K562 (cell line): ENCODE measurements around the gene YPEL5. TPM values are rescaled to one million over a fixed set of nuclear protein-coding genes. Genes with fewer than 3 reads are reported as not detected.

Experiments used
- ATAC-seq: fragments of 200-7000 bp; cut with Tn5 transposase; 3 replicates; pipeline ENCODE4 v1.9.1; 2020; ENCODE audit warnings: moderate library complexity
- BruUV-seq: library from RNA; stranded (reverse); fragments of 400-500 nt; replicated peaks from 2 replicates; lab custom pipeline; 2021; lab: Mats Ljungman, UMichigan
- CTCF ChIA-PET: fragments of 300-600 bp; formaldehyde crosslinking; extraction: SDS; loops from one replicate; lab custom pipeline; 2021; ENCODE audit warnings: low intra/inter-chr PET ratio; lab: Yijun Ruan, JAX
- POLR2A ChIA-PET: fragments of 300-600, 350-650 bp; sonication (Branson Sonifier 250); formaldehyde crosslinking; extraction: SDS; loops from one replicate; lab custom pipeline; 2021; ENCODE audit warnings: antibody characterized with exemption, inconsistent platforms; lab: Yijun Ruan, JAX
- DNase-seq, 4 experiments: peaks; one replicate each; pipeline versions ENCODE4 v3.0.0 to v3.0.0-alpha.2; 2011 to 2018; ENCODE audit warnings: low spot score in 3 of 4, mixed read lengths in 3 of 4; ENCODE audit errors: extremely low read depth in 1 of 4
- FAIRE-seq: peaks from 2 replicates; lab custom pipeline; 2011; peaks lifted over from hg19 to GRCh38; lab: Jason Lieb, UNC
- H2AFZ ChIP-seq: 2 replicates; pipeline ENCODE4 v1.6.0; 2011; ENCODE audit warnings: low read depth, low read length, control low read depth, inconsistent platforms
- H3K27ac ChIP-seq: fragments of 200-600 bp; 3 replicates; pipeline ENCODE4 v1.8.0; 2011; ENCODE audit warnings: low read depth, mild to moderate bottlenecking, control low read depth, inconsistent platforms, low read length, moderate library complexity, mixed read lengths; ENCODE audit errors: extremely low read depth
- H3K27me3 ChIP-seq, 2 experiments: fragments of 300-600 bp in 1 of 2; 2 replicates in 1 of 2; 3 replicates in 1 of 2; pipeline versions ENCODE4 v1.6.0 to v1.8.0; 2011; ENCODE audit warnings: inconsistent platforms in 2 of 2, low read length in 2 of 2, mild to moderate bottlenecking in 1 of 2, mixed read lengths in 1 of 2, moderate library complexity in 1 of 2; ENCODE audit not compliant: control insufficient read depth in 2 of 2, insufficient read depth in 2 of 2
- H3K36me3 ChIP-seq: fragments of 300-600 bp; 3 replicates; pipeline ENCODE4 v1.8.0; 2011; ENCODE audit warnings: mild to moderate bottlenecking, low read length, inconsistent platforms; ENCODE audit not compliant: control insufficient read depth, insufficient read depth
- H3K4me1 ChIP-seq, 2 experiments: fragments of 200-600 bp in 1 of 2; replicated peaks in 1 of 2; 2 replicates in 1 of 2; 3 replicates in 1 of 2; pipeline versions ENCODE4 v1.5.1 to v1.8.0; 2011; ENCODE audit warnings: inconsistent platforms in 2 of 2, low read length in 2 of 2, mild to moderate bottlenecking in 1 of 2, mixed read lengths in 1 of 2, moderate library complexity in 1 of 2; ENCODE audit not compliant: control insufficient read depth in 2 of 2, insufficient read depth in 2 of 2
- H3K4me2 ChIP-seq: 2 replicates; pipeline ENCODE4 v1.6.1; 2011; ENCODE audit warnings: low read length, control low read depth, inconsistent platforms, mixed read lengths; ENCODE audit not compliant: insufficient read depth
- H3K4me3 ChIP-seq: fragments of 200-600 bp; sonication (generic), shearing (Covaris generic); 2 replicates; pipeline ENCODE4 v1.5.1; 2016; ENCODE audit warnings: control low read depth, inconsistent platforms
- H3K79me2 ChIP-seq: fragments of 200-600 bp; 3 replicates; pipeline ENCODE4 v1.8.0; 2011; ENCODE audit warnings: low read length, inconsistent platforms; ENCODE audit not compliant: control insufficient read depth, insufficient read depth
- H3K9ac ChIP-seq, 2 experiments: 2 replicates each; pipeline versions ENCODE4 v1.6.0 to v1.6.1; 2011; ENCODE audit warnings: low read depth in 2 of 2, low read length in 2 of 2, control low read depth in 1 of 2, inconsistent platforms in 1 of 2, mild to moderate bottlenecking in 1 of 2, mixed read lengths in 1 of 2; ENCODE audit not compliant: insufficient read depth in 1 of 2
- H3K9me1 ChIP-seq: one replicate; pipeline ENCODE4 v1.6.0; 2011; ENCODE audit warnings: inconsistent platforms, mild to moderate bottlenecking, low read length, moderate library complexity; ENCODE audit not compliant: control insufficient read depth, insufficient read depth
- H3K9me3 ChIP-seq: replicated peaks from 2 replicates; pipeline ENCODE4 v1.5.1; 2011; ENCODE audit warnings: low read depth, low read length, inconsistent platforms; ENCODE audit not compliant: control insufficient read depth, insufficient read depth
- H4K20me1 ChIP-seq: replicated peaks from 2 replicates; pipeline ENCODE4 v1.6.1; 2011; ENCODE audit warnings: low read length, inconsistent platforms, mixed read lengths; ENCODE audit not compliant: control insufficient read depth, insufficient read depth
- CBFA2T3 ChIP-seq: fragments of 450-650 bp; IDR thresholded peaks from 2 replicates; pipeline ENCODE4 v1.6.1; 2017
- HNRNPH1 ChIP-seq: fragments of 200-400 bp; formaldehyde crosslinking; optimal IDR thresholded peaks from 2 replicates; pipeline ENCODE3; 2017; ENCODE audit warnings: low read depth, mild to moderate bottlenecking, low read length, moderate library complexity
- KAT2B ChIP-seq: IDR thresholded peaks from one replicate; pipeline ENCODE4 v1.6.1; 2012; ENCODE audit warnings: low read depth, mild to moderate bottlenecking, control low read depth, inconsistent platforms, low read length, moderate library complexity
- MED1 ChIP-seq: sonication (generic); formaldehyde crosslinking; IDR thresholded peaks from 2 replicates; pipeline ENCODE4 v1.8.1; 2023; ENCODE audit warnings: missing genetic modification reagents, borderline replicate concordance
- NFIX ChIP-seq: fragments of 250-450 bp; sonication (Bioruptor Pico); IDR thresholded peaks from 2 replicates; pipeline ENCODE4 v1.4.0; 2020; ENCODE audit warnings: low read depth, mild to moderate bottlenecking, moderate library complexity
- NR3C1 ChIP-seq: sonication (generic); formaldehyde crosslinking; IDR thresholded peaks from 2 replicates; pipeline ENCODE4 v1.8.1; 2022; ENCODE audit warnings: missing genetic modification reagents
- PHF21A ChIP-seq: fragments of 450-650 bp; IDR thresholded peaks from 2 replicates; pipeline ENCODE4 v1.6.1; 2017; ENCODE audit warnings: low read depth, borderline replicate concordance
- POLR2AphosphoS5 ChIP-seq: IDR thresholded peaks from 2 replicates; pipeline ENCODE4 v1.6.1; 2011; ENCODE audit warnings: mild to moderate bottlenecking, low read depth, low read length, moderate library complexity; ENCODE audit not compliant: control insufficient read depth, insufficient read depth
- SLC30A9 ChIP-seq: fragments of 250-450 bp; sonication (Bioruptor Pico); IDR thresholded peaks from 2 replicates; pipeline ENCODE4 v1.8.0; 2022; ENCODE audit warnings: mild to moderate bottlenecking, moderate library complexity
- ZBTB11 ChIP-seq, 3 experiments: fragments of 200-800 bp in 1 of 3; fragments of 250-450 bp in 1 of 3; fragments of 450-650 bp in 1 of 3; sonication (Bioruptor Pico) in 1 of 3; sonication (Bioruptor generic) in 1 of 3; formaldehyde crosslinking in 1 of 3; IDR thresholded peaks; 2 replicates each; pipeline versions ENCODE4 v1.6.1 to v1.8.0; 2016 to 2022; ENCODE audit warnings: mild to moderate bottlenecking in 2 of 3, missing genetic modification characterization in 2 of 3, missing compliant biosample characterization in 1 of 3, moderate library complexity in 1 of 3
- ZNF217 ChIP-seq: sonication (generic); formaldehyde crosslinking; IDR thresholded peaks from 2 replicates; pipeline ENCODE4 v1.8.0; 2022; ENCODE audit warnings: mild to moderate bottlenecking, missing genetic modification reagents
- ZNF311 ChIP-seq: fragments of 250-450 bp; sonication (Bioruptor Pico); IDR thresholded peaks from 2 replicates; pipeline ENCODE4 v1.4.0; 2020; ENCODE audit warnings: mild to moderate bottlenecking, moderate library complexity
- ZNF592 ChIP-seq: fragments of 450-650 bp; IDR thresholded peaks from 2 replicates; pipeline ENCODE4 v1.6.1; 2017; ENCODE audit warnings: antibody characterized with exemption, mild to moderate bottlenecking
- WGBS: fragments of 100-300 bp; shearing (Covaris generic); methylation state at CpG from one replicate; pipeline ENCODE4 v1.1.6; 2016; ENCODE audit warnings: low coverage, mixed read lengths; ENCODE audit not compliant: insufficient coverage; ENCODE audit errors: missing lambda C conversion rate; 5-methylcytosine and 5-hydroxymethylcytosine counted together
- in situ Hi-C: fragments of 300-500 bp; cut with MboI; formaldehyde crosslinking; loops from 4 replicates; pipeline ENCODE4 v1.15.0; 2018; ENCODE audit warnings: inconsistent platforms, mixed read lengths
- intact Hi-C: fragments of 100-400 bp; cut with micrococcal nuclease; formaldehyde crosslinking; loops from 2 replicates; pipeline ENCODE4 v1.14.2; 2022
- polyA plus RNA-seq, 8 experiments: library from polyadenylated mRNA; depleted of rRNA in 4 of 8; stranded (reverse) in 5 of 8; unstranded in 3 of 8; fragments of >200 nt; fragmentation: Nextera tagmentation in 2 of 8; fragmentation: Illumina TruSeq in 1 of 8; extraction: Ambion mirVana in 2 of 8; extraction: Trizol in 1 of 8; gene quantifications; 2 replicates each; pipeline versions ENCODE4 v1.2.1 to v1.2.3, GENCODE V29; 2011 to 2014; ENCODE audit warnings: inconsistent platforms in 1 of 8, missing spikeins in 1 of 8
- total RNA-seq, 7 experiments: library from RNA; depleted of rRNA in 6 of 7; stranded (reverse); fragments of >200 nt in 6 of 7; fragmentation: Illumina TruSeq in 2 of 7; extraction: Trizol in 2 of 7; gene quantifications; 2 replicates each; pipeline versions ENCODE4 v1.2.1 to v1.2.3, GENCODE V29; 2011 to 2021; ENCODE audit warnings: low replicate concordance in 1 of 7

The YPEL5 gene
- total and polyA plus RNA-seq, 9 of the 15 experiments (the other 6 are each of a cell fraction or from before 2014, with no cell fraction given), result 5.4 to 34.4 (median 12.3) TPM

GRCh38 chr2:30104307-30104706 is 42.5 kb upstream of the YPEL5 start:
- CTCF ChIA-PET, result no interaction called here
- H3K4me1 ChIP-seq, result no peaks in the 10 kb centered on the region
- no peaks in the 10 kb centered on the region for H3K9me3 ChIP-seq
- H3K4me2 ChIP-seq, result no peak overlapping the region
- no peaks in the 10 kb centered on the region for H3K36me3 ChIP-seq
- H2AFZ ChIP-seq, result no peak overlapping the region
- FAIRE-seq (no peak), ATAC-seq (no peak), DNase-seq (no peak)
- H3K4me3 ChIP-seq, result no peak overlapping the region
- in situ Hi-C loops, result no loop called here
- H3K79me2 ChIP-seq, result no peaks in the 10 kb centered on the region
- no peak overlapping the region for H3K9ac ChIP-seq
- no peaks in the 10 kb centered on the region for H3K9me1 ChIP-seq
- 0% methylated on average over 2 of the region's 2 CpGs for WGBS
- H3K27ac ChIP-seq, result no peak overlapping the region
- peaks cover 13 to 16% of the 10 kb centered on the region in 2 experiments for H3K27me3 ChIP-seq
- intact Hi-C loops, result no loop called here
- no TSS peak for BruUV-seq
- POLR2A ChIA-PET, result interaction anchor here (1.3 kb wide), 1 partner anchor 17 kb away, joined by 3 read pairs; no protein-coding TSS in a partner anchor
- H4K20me1 ChIP-seq, result no peaks in the 10 kb centered on the region; the same call in 1 of the 2 replicates
- no peak for TF ChIP-seq ZBTB11 (CRISPR knock-in tag; IDR thresholded peaks at IDR 0.05)
- TF ChIP-seq SLC30A9 (CRISPR knock-in tag), result no peak
- TF ChIP-seq NR3C1 (CRISPR knock-in tag), result no peak
- no peak for TF ChIP-seq NFIX (CRISPR knock-in tag)
- no peak for TF ChIP-seq ZNF592
- no peak for TF ChIP-seq ZNF217 (CRISPR knock-in tag)
- no peak for TF ChIP-seq KAT2B
- no peak for TF ChIP-seq POLR2AphosphoS5
- TF ChIP-seq ZNF311, result no peak
- TF ChIP-seq PHF21A, result no peak
- no peak for TF ChIP-seq MED1 (CRISPR knock-in tag)
- TF ChIP-seq CBFA2T3, result no peak
- no peak for TF ChIP-seq HNRNPH1
